HEK293T (cell line): ENCODE results near the gene PLCD1.

ENCODE experiments used
- BHLHE40 ChIP-seq: fragments of 450-650 bp; IDR thresholded peaks from 2 replicates; pipeline ENCODE4 v1.6.1; 2016; ENCODE audit warnings: mild to moderate bottlenecking, moderate library complexity, borderline replicate concordance
- ELF4 ChIP-seq: fragments of 450-650 bp; IDR thresholded peaks from 2 replicates; pipeline ENCODE4 v1.6.1; 2017; ENCODE audit warnings: antibody characterized with exemption
- FOXA1 ChIP-seq: fragments of 450-650 bp; IDR thresholded peaks from 2 replicates; pipeline ENCODE4 v1.6.1; 2016; ENCODE audit warnings: mild to moderate bottlenecking
- FOXK2 ChIP-seq: fragments of 450-650 bp; IDR thresholded peaks from 2 replicates; pipeline ENCODE4 v1.6.1; 2016; ENCODE audit warnings: mild to moderate bottlenecking
- FOXM1 ChIP-seq: fragments of 450-650 bp; IDR thresholded peaks from 2 replicates; pipeline ENCODE4 v1.6.1; 2017; ENCODE audit warnings: mild to moderate bottlenecking, borderline replicate concordance
- HDGF ChIP-seq: fragments of 450-650 bp; IDR thresholded peaks from 2 replicates; pipeline ENCODE4 v1.6.1; 2017; ENCODE audit warnings: antibody characterized with exemption, borderline replicate concordance
- NFRKB ChIP-seq: fragments of 450-650 bp; IDR thresholded peaks from 2 replicates; pipeline ENCODE4 v1.6.1; 2016; ENCODE audit warnings: mild to moderate bottlenecking, moderate library complexity
- SP1 ChIP-seq: fragments of 450-650 bp; IDR thresholded peaks from 2 replicates; pipeline ENCODE4 v1.6.1; 2017
- SUZ12 ChIP-seq: fragments of 450-650 bp; IDR thresholded peaks from 2 replicates; pipeline ENCODE4 v1.6.1; 2016; ENCODE audit warnings: mild to moderate bottlenecking
- TARDBP ChIP-seq: fragments of 450-650 bp; IDR thresholded peaks from 2 replicates; pipeline ENCODE4 v1.6.1; 2016
- ZNF384 ChIP-seq: fragments of 450-650 bp; IDR thresholded peaks from 2 replicates; pipeline ENCODE4 v1.6.1; 2016

- no peak for TF ChIP-seq ELF4
- no peak for TF ChIP-seq HDGF
- TF ChIP-seq ZNF384 = no peak
- TF ChIP-seq NFRKB = no peak
- no peak for TF ChIP-seq FOXK2
- no peak for TF ChIP-seq SUZ12
- no peak for TF ChIP-seq SP1
- TF ChIP-seq BHLHE40 = no peak
- TF ChIP-seq FOXA1 = no peak
- no peak for TF ChIP-seq TARDBP
- TF ChIP-seq FOXM1 = no peak
These were observed 28.4 kb downstream of the PLCD1 start for GRCh38 chr3:38000965-38001455.
